Esophagus muscularis mucosa (tissue), 4 donors: Measurements from ENCODE around the gene PACRG. TPM values are rescaled to one million over a fixed set of nuclear protein-coding genes. Genes with fewer than 3 reads are reported as not detected.
A peak's percentile ranks its signal among the peaks of the same experiment; 100 is the strongest.

Source experiments
- DNase-seq: peaks from one replicate; pipeline ENCODE4 v3.0.0-alpha.2; 2017; ENCODE audit errors: extremely low spot score
- H3K27ac ChIP-seq, 4 donors: fragments of 200-600 bp; sonication (generic); replicated peaks in 1 of 4; 1 replicate in 3 of 4; 2 replicates in 1 of 4; pipeline ENCODE4 v1.5.1; 2016 to 2019; ENCODE audit warnings: mild to moderate bottlenecking in 1 of 4
- H3K27me3 ChIP-seq, 4 donors: fragments of 200-600 bp; sonication (generic); one replicate each; pipeline versions ENCODE4 v1.5.1 to v1.6.0; 2016 to 2019
- H3K36me3 ChIP-seq, 4 donors: fragments of 200-600 bp; sonication (generic); one replicate each; pipeline ENCODE4 v1.5.1; 2016 to 2019
- H3K4me1 ChIP-seq, 4 donors: fragments of 200-600 bp; sonication (generic); one replicate each; pipeline ENCODE4 v1.5.1; 2016 to 2019
- H3K4me3 ChIP-seq, 4 donors: fragments of 200-600 bp; sonication (generic); 1 replicate in 2 of 4; 2 replicates in 2 of 4; pipeline ENCODE4 v1.5.1; 2016 to 2019; ENCODE audit warnings: mild to moderate bottlenecking in 4 of 4, moderate library complexity in 1 of 4
- H3K9me3 ChIP-seq, 4 donors: fragments of 200-600 bp; sonication (generic); 1 replicate in 3 of 4; 2 replicates in 1 of 4; pipeline ENCODE4 v1.5.1; 2016 to 2019
- CTCF ChIP-seq, 3 experiments: fragments of 200-600 bp in 2 of 3; fragments of 450-650 bp in 1 of 3; sonication (generic) in 2 of 3; IDR thresholded peaks; one replicate each; pipeline ENCODE4 v1.5.1; 2017 to 2019; ENCODE audit warnings: antibody characterized with exemption in 3 of 3, mild to moderate bottlenecking in 2 of 3, moderate library complexity in 1 of 3
- EP300 ChIP-seq: sonication (generic); formaldehyde crosslinking; IDR thresholded peaks from one replicate; pipeline ENCODE4 v1.6.1; 2017; ENCODE audit warnings: antibody characterized with exemption
- POLR2A ChIP-seq: fragments of 450-650 bp; IDR thresholded peaks from one replicate; pipeline ENCODE4 v1.6.1; 2017; ENCODE audit warnings: antibody characterized with exemption, moderate library complexity, mild to moderate bottlenecking, low read depth
- POLR2AphosphoS5 ChIP-seq, 2 donors: sonication (generic); formaldehyde crosslinking; IDR thresholded peaks; one replicate each; pipeline ENCODE4 v1.6.1; 2017; ENCODE audit warnings: antibody characterized with exemption in 2 of 2
- WGBS: methylation state at CpG from one replicate; pipeline ENCODE4 v1.1.5; 2018; 5-methylcytosine and 5-hydroxymethylcytosine counted together
- intact Hi-C: fragments of 100-400 bp; cut with DNase I; formaldehyde crosslinking; loops from one replicate; pipeline ENCODE4 v1.15.1; 2023
- total RNA-seq, 4 donors: library from RNA; depleted of rRNA; stranded (reverse); fragments of >200 nt; gene quantifications; one replicate each; pipeline versions ENCODE4 v1.1.0 to v1.2.1, GENCODE V29; 2016

PACRG gene
- total RNA-seq, 4 donors from 2014 or later = 1.3 to 3.5 (median 1.8) TPM; not detected in 1

GRCh38 chr6:163231356-163232014 lies 503.7 kb downstream of the PACRG start:
- no peaks in the 10 kb centered on the region for H3K27me3 ChIP-seq
- peak; percentile 86 for DNase-seq
- intact Hi-C loops = no loop called here
- H3K36me3 ChIP-seq = no peaks in the 10 kb centered on the region
- no peaks in the 10 kb centered on the region for H3K4me1 ChIP-seq
- no peak overlapping the region for H3K4me3 ChIP-seq
- H3K27ac ChIP-seq = no peak overlapping the region
- H3K9me3 ChIP-seq = no peaks in the 10 kb centered on the region
- TF ChIP-seq CTCF (IDR thresholded peaks at IDR 0.05) = no peak
- no peak for TF ChIP-seq POLR2A
- TF ChIP-seq EP300 = no peak
- TF ChIP-seq POLR2AphosphoS5 (IDR thresholded peaks at IDR 0.05) = no peak
- WGBS = 86% methylated on average over 5 of the region's 10 CpGs

GRCh38 chr6:163232015-163232523 lies 504.3 kb downstream of the PACRG start:
- TF ChIP-seq EP300 = no peak
- no peak for TF ChIP-seq POLR2A
- TF ChIP-seq POLR2AphosphoS5 (IDR thresholded peaks at IDR 0.05) = no peak
- TF ChIP-seq CTCF (IDR thresholded peaks at IDR 0.05) = no peak
- H3K36me3 ChIP-seq = no peaks in the 10 kb centered on the region
- H3K27ac ChIP-seq = no peak overlapping the region
- no peaks in the 10 kb centered on the region for H3K9me3 ChIP-seq
- 87% methylated on average over 7 of the region's 7 CpGs for WGBS
- no peaks in the 10 kb centered on the region for H3K27me3 ChIP-seq
- peak; percentile 80 for DNase-seq
- no peak overlapping the region for H3K4me3 ChIP-seq
- H3K4me1 ChIP-seq = no peaks in the 10 kb centered on the region
- intact Hi-C loops = no loop called here

GRCh38 chr6:163232649-163233048 lies 504.9 kb downstream of the PACRG start:
- Histone ChIP-seq H3K36me3 (no peaks in the 10 kb centered on the region), H3K4me3 (no peak overlapping the region), H3K27me3 (no peaks in the 10 kb centered on the region), H3K9me3 (no peaks in the 10 kb centered on the region), H3K27ac (no peak overlapping the region), H3K4me1 (no peaks in the 10 kb centered on the region)
- WGBS = 87% methylated on average over 6 of the region's 6 CpGs
- intact Hi-C loops = no loop called here
- peak; percentile 74 for DNase-seq
- TF ChIP-seq EP300 (no peak), POLR2AphosphoS5 (IDR thresholded peaks at IDR 0.05) (no peak)

GRCh38 chr6:163237110-163237509 lies 509.3 kb downstream of the PACRG start:
- H3K9me3 ChIP-seq = no peaks in the 10 kb centered on the region
- H3K36me3 ChIP-seq = no peaks in the 10 kb centered on the region
- H3K27ac ChIP-seq = no peak overlapping the region
- no peak overlapping the region for H3K4me3 ChIP-seq
- H3K27me3 ChIP-seq = no peaks in the 10 kb centered on the region
- intact Hi-C loops = no loop called here
- WGBS = 92% methylated on average over 2 of the region's 2 CpGs
- TF ChIP-seq POLR2AphosphoS5 (IDR thresholded peaks at IDR 0.05) (no peak), EP300 (no peak), CTCF (IDR thresholded peaks at IDR 0.05) (no peak), POLR2A (no peak)
- no peak for DNase-seq
- H3K4me1 ChIP-seq = no peaks in the 10 kb centered on the region

- no peak overlapping the region for H3K27ac ChIP-seq
- H3K4me3 ChIP-seq = no peak overlapping the region
- TF ChIP-seq EP300 (no peak), CTCF (IDR thresholded peaks at IDR 0.05) (no peak), POLR2A (no peak), POLR2AphosphoS5 (IDR thresholded peaks at IDR 0.05) (no peak)
- no peaks in the 10 kb centered on the region for H3K4me1 ChIP-seq
- no peaks in the 10 kb centered on the region for H3K9me3 ChIP-seq
- intact Hi-C loops = no loop called here
- 95% methylated on average over 19 of the region's 19 CpGs for WGBS
- DNase-seq = peak; percentile 66
- no peaks in the 10 kb centered on the region for H3K36me3 ChIP-seq
- H3K27me3 ChIP-seq = no peaks in the 10 kb centered on the region
These were observed 512.0 kb downstream of the PACRG start for GRCh38 chr6:163239572-163240340.
